Measurements from ENCODE around the gene RAB27A.
"Not testable (repeated sequence)": the region's sequence is repeated elsewhere in the genome, so short reads cannot be mapped to it uniquely, and the experiment has no call there.

RAB27A gene

GRCh38 chr15:55249885-55250284, 39.7 kb downstream of the RAB27A start:
- not testable (repeated sequence) for DNase-seq

GRCh38 chr15:55248895-55249294, 40.7 kb downstream of the RAB27A start:
- no peak for DNase-seq

GRCh38 chr15:55247766-55248427, 41.7 kb downstream of the RAB27A start:
- DNase-seq = no peak

- no peak for DNase-seq
Measured at GRCh38 chr15:55247311-55247710, 42.3 kb downstream of the RAB27A start.

GRCh38 chr15:55246567-55246966, 43.0 kb downstream of the RAB27A start:
- DNase-seq = no peak

- no peak for DNase-seq
Measured at GRCh38 chr15:55245059-55245458, 44.6 kb downstream of the RAB27A start.

- DNase-seq = no peak
Measured at GRCh38 chr15:55241891-55242290, 47.7 kb downstream of the RAB27A start.

- DNase-seq = no peak
Measured at GRCh38 chr15:55241186-55241585, 48.4 kb downstream of the RAB27A start.

GRCh38 chr15:55240125-55240760, 49.4 kb downstream of the RAB27A start:
- DNase-seq = peak; percentile 34

- DNase-seq = no peak
Measured at GRCh38 chr15:55239440-55240124, 50.0 kb downstream of the RAB27A start.

GRCh38 chr15:55238877-55239276, 50.7 kb downstream of the RAB27A start:
- DNase-seq = no peak

- no peak for DNase-seq
Measured at GRCh38 chr15:55237219-55238130, 52.1 kb downstream of the RAB27A start.

GRCh38 chr15:55235546-55236036, 54.0 kb downstream of the RAB27A start:
- DNase-seq = no peak

GRCh38 chr15:55234800-55235104, 54.9 kb downstream of the RAB27A start:
- no peak for DNase-seq

- DNase-seq = no peak
Measured at GRCh38 chr15:55234104-55234799, 55.4 kb downstream of the RAB27A start.

- no peak for DNase-seq
Measured at GRCh38 chr15:55231455-55231854, 58.2 kb downstream of the RAB27A start.

- DNase-seq = no peak
Measured at GRCh38 chr15:55230953-55231352, 58.7 kb downstream of the RAB27A start.

- peak; percentile 36 for DNase-seq
Measured at GRCh38 chr15:55230051-55230670, 59.5 kb downstream of the RAB27A start.

GRCh38 chr15:55226127-55226526, 63.5 kb downstream of the RAB27A start:
- no peak for DNase-seq

GRCh38 chr15:55224892-55225291, 64.7 kb downstream of the RAB27A start:
- DNase-seq = peak; percentile 52

GRCh38 chr15:55222588-55222987, 67.0 kb downstream of the RAB27A start:
- DNase-seq = peak; percentile 48
